Esophagus muscularis mucosa (tissue), 4 donors: Measurements from ENCODE around the gene CYP3A4.

Experiments used
- CTCF ChIP-seq, 3 experiments: fragments of 200-600 bp in 2 of 3; fragments of 450-650 bp in 1 of 3; sonication (generic) in 2 of 3; IDR thresholded peaks; one replicate each; pipeline ENCODE4 v1.5.1; 2017 to 2019; ENCODE audit warnings: antibody characterized with exemption in 3 of 3, mild to moderate bottlenecking in 2 of 3, moderate library complexity in 1 of 3
- EP300 ChIP-seq: sonication (generic); formaldehyde crosslinking; IDR thresholded peaks from one replicate; pipeline ENCODE4 v1.6.1; 2017; ENCODE audit warnings: antibody characterized with exemption
- POLR2A ChIP-seq: fragments of 450-650 bp; IDR thresholded peaks from one replicate; pipeline ENCODE4 v1.6.1; 2017; ENCODE audit warnings: antibody characterized with exemption, moderate library complexity, mild to moderate bottlenecking, low read depth

GRCh38 chr7:99772565-99772964, 11.4 kb downstream of the CYP3A4 start:
- TF ChIP-seq POLR2A (no peak), CTCF (IDR thresholded peaks at IDR 0.05) (no peak), EP300 (no peak)
